Suprapubic skin (tissue), 4 donors: Measurements from ENCODE around the gene ARHGEF11. TPM values are rescaled to one million over a fixed set of nuclear protein-coding genes. Genes with fewer than 3 reads are reported as not detected.

ENCODE experiments used
- DNase-seq, 2 donors: peaks; one replicate each; pipeline ENCODE4 v3.0.0-alpha.2; 2019; ENCODE audit warnings: low spot score in 2 of 2
- H3K27ac ChIP-seq: fragments of 200-600 bp; sonication (generic); one replicate; pipeline ENCODE4 v1.5.1; 2019
- H3K27me3 ChIP-seq: fragments of 200-600 bp; sonication (generic); one replicate; pipeline ENCODE4 v1.5.1; 2019
- H3K36me3 ChIP-seq: fragments of 200-600 bp; sonication (generic); one replicate; pipeline ENCODE4 v1.5.1; 2019
- H3K4me1 ChIP-seq: fragments of 200-600 bp; sonication (generic); one replicate; pipeline ENCODE4 v1.5.1; 2019
- H3K4me3 ChIP-seq: fragments of 200-600 bp; sonication (generic); one replicate; pipeline ENCODE4 v1.5.1; 2019; ENCODE audit warnings: mild to moderate bottlenecking
- H3K9me3 ChIP-seq: fragments of 200-600 bp; sonication (generic); one replicate; pipeline ENCODE4 v1.5.1; 2019
- CTCF ChIP-seq, 2 donors: fragments of 200-600 bp in 1 of 2; fragments of 450-650 bp in 1 of 2; sonication (generic) in 1 of 2; IDR thresholded peaks; one replicate each; pipeline ENCODE4 v1.5.1; 2016 to 2019; ENCODE audit warnings: antibody characterized with exemption in 2 of 2, mild to moderate bottlenecking in 1 of 2, moderate library complexity in 1 of 2
- EP300 ChIP-seq: sonication (generic); formaldehyde crosslinking; IDR thresholded peaks from one replicate; pipeline ENCODE4 v1.6.1; 2017; ENCODE audit warnings: antibody characterized with exemption
- POLR2A ChIP-seq, 2 donors: fragments of 450-650 bp; IDR thresholded peaks; one replicate each; pipeline ENCODE4 v1.6.1; 2017; ENCODE audit warnings: antibody characterized with exemption in 2 of 2, mild to moderate bottlenecking in 2 of 2, moderate library complexity in 2 of 2
- POLR2AphosphoS5 ChIP-seq, 3 donors: sonication (generic); formaldehyde crosslinking; IDR thresholded peaks; one replicate each; pipeline ENCODE4 v1.6.1; 2017; ENCODE audit warnings: antibody characterized with exemption in 3 of 3
- WGBS: methylation state at CpG from one replicate; pipeline ENCODE4 v1.1.5; 2018; 5-methylcytosine and 5-hydroxymethylcytosine counted together
- total RNA-seq, 4 donors: library from RNA; depleted of rRNA; stranded (reverse); fragments of >200 nt; gene quantifications; one replicate each; pipeline ENCODE4 v1.1.0, GENCODE V29; 2016

ARHGEF11 gene
- total RNA-seq, 4 donors from 2014 or later, result 30.7 to 46.1 (median 40.3) TPM

GRCh38 chr1:156961709-156962108, 83.8 kb downstream of the ARHGEF11 start:
- Histone ChIP-seq H3K4me1 (no peaks in the 10 kb centered on the region), H3K36me3 (peaks cover 84% of the 10 kb centered on the region), H3K27ac (no peak overlapping the region), H3K4me3 (no peak overlapping the region), H3K9me3 (no peaks in the 10 kb centered on the region), H3K27me3 (no peaks in the 10 kb centered on the region)
- no peak for DNase-seq
- WGBS, result 76% methylated on average over 4 of the region's 4 CpGs
- TF ChIP-seq EP300, result no peak
- no peak for TF ChIP-seq POLR2A (IDR thresholded peaks at IDR 0.05)
- TF ChIP-seq POLR2AphosphoS5 (IDR thresholded peaks at IDR 0.05), result no peak
- TF ChIP-seq CTCF (IDR thresholded peaks at IDR 0.05), result no peak

GRCh38 chr1:156959925-156960324, 85.6 kb downstream of the ARHGEF11 start:
- Histone ChIP-seq H3K27me3 (no peaks in the 10 kb centered on the region), H3K36me3 (peaks cover 92% of the 10 kb centered on the region), H3K27ac (no peak overlapping the region), H3K4me3 (no peak overlapping the region), H3K9me3 (no peaks in the 10 kb centered on the region), H3K4me1 (no peaks in the 10 kb centered on the region)
- TF ChIP-seq POLR2A (IDR thresholded peaks at IDR 0.05) (no peak), EP300 (no peak), CTCF (IDR thresholded peaks at IDR 0.05) (no peak), POLR2AphosphoS5 (IDR thresholded peaks at IDR 0.05) (no peak)
- WGBS, result 97% methylated on average over 6 of the region's 6 CpGs
- DNase-seq, result no peak

GRCh38 chr1:156959414-156959813, 86.1 kb downstream of the ARHGEF11 start:
- no peak for DNase-seq
- H3K36me3 ChIP-seq, result peaks cover 92% of the 10 kb centered on the region
- TF ChIP-seq CTCF (IDR thresholded peaks at IDR 0.05), result no peak
- TF ChIP-seq POLR2AphosphoS5 (IDR thresholded peaks at IDR 0.05), result no peak
- no peak for TF ChIP-seq POLR2A (IDR thresholded peaks at IDR 0.05)
- no peak for TF ChIP-seq EP300

GRCh38 chr1:156958247-156958714, 87.3 kb downstream of the ARHGEF11 start:
- Histone ChIP-seq H3K36me3 (peaks cover 93% of the 10 kb centered on the region), H3K27me3 (no peaks in the 10 kb centered on the region), H3K27ac (no peak overlapping the region), H3K4me3 (no peak overlapping the region), H3K9me3 (no peaks in the 10 kb centered on the region), H3K4me1 (no peaks in the 10 kb centered on the region)
- WGBS, result 68% methylated on average over 2 of the region's 2 CpGs
- no peak for DNase-seq
- no peak for TF ChIP-seq EP300
- TF ChIP-seq CTCF (IDR thresholded peaks at IDR 0.05), result no peak
- TF ChIP-seq POLR2A (IDR thresholded peaks at IDR 0.05), result no peak
- no peak for TF ChIP-seq POLR2AphosphoS5 (IDR thresholded peaks at IDR 0.05)

More at GRCh38 chr1:156959414-156959813, 86.1 kb downstream of the ARHGEF11 start:
- Histone ChIP-seq H3K27ac (no peak overlapping the region), H3K4me3 (no peak overlapping the region), H3K27me3 (no peaks in the 10 kb centered on the region), H3K4me1 (no peaks in the 10 kb centered on the region), H3K9me3 (no peaks in the 10 kb centered on the region)
- 84% methylated on average over 2 of the region's 2 CpGs for WGBS

GRCh38 chr1:156957634-156958033, 87.9 kb downstream of the ARHGEF11 start:
- Histone ChIP-seq H3K4me1 (no peaks in the 10 kb centered on the region), H3K27me3 (no peaks in the 10 kb centered on the region), H3K9me3 (no peaks in the 10 kb centered on the region), H3K4me3 (no peak overlapping the region), H3K36me3 (peaks cover 93% of the 10 kb centered on the region), H3K27ac (no peak overlapping the region)
- TF ChIP-seq CTCF (IDR thresholded peaks at IDR 0.05) (no peak), EP300 (no peak), POLR2AphosphoS5 (IDR thresholded peaks at IDR 0.05) (no peak), POLR2A (IDR thresholded peaks at IDR 0.05) (no peak)
- no peak for DNase-seq
- WGBS, result 89% methylated on average over 3 of the region's 3 CpGs
